HCT116 (cell line): ENCODE measurements around the gene MEOX1. TPM values are rescaled to one million over a fixed set of nuclear protein-coding genes. Genes with fewer than 3 reads are reported as not detected.

Source experiments
- ATAC-seq: fragments of 200-7000 bp; cut with Tn5 transposase; 2 replicates; pipeline ENCODE4 v1.9.1; 2020; ENCODE audit warnings: mild to moderate bottlenecking, moderate library complexity
- BruUV-seq: library from RNA; stranded (reverse); fragments of 400-500 nt; replicated peaks from 2 replicates; lab custom pipeline; 2021; lab: Mats Ljungman, UMichigan
- CTCF ChIA-PET: fragments of 300-600 bp; sonication (Branson Sonifier 250); formaldehyde crosslinking; loops from one replicate; lab custom pipeline; 2021; ENCODE audit warnings: antibody characterized with exemption; lab: Charles Lee
- POLR2A ChIA-PET: fragments of 300-600, 350-600 bp; sonication (Branson Sonifier 250); formaldehyde crosslinking; loops from one replicate; lab custom pipeline; 2021; ENCODE audit warnings: antibody characterized with exemption; lab: Charles Lee
- RAD21 ChIA-PET, 2 experiments: fragments of 300-600 bp; sonication (Branson Sonifier 250); formaldehyde crosslinking; loops; one replicate each; lab custom pipeline; 2023; ENCODE audit warnings: low total read pairs in 2 of 2; ENCODE audit not compliant: uncharacterized antibody in 2 of 2, unreplicated experiment in 2 of 2, low non-redundant PET in 1 of 2; lab: Charles Lee
- DNase-seq: peaks from one replicate; pipeline ENCODE4 v3.0.0-alpha.2; 2010; ENCODE audit warnings: low read depth, low spot score
- H2AFZ ChIP-seq: fragments of 200-600 bp; shearing (Covaris generic), sonication (generic); 2 replicates; pipeline ENCODE4 v1.6.1; 2017; ENCODE audit warnings: low read depth, mixed run types, mixed read lengths, antibody characterized with exemption, low read length; ENCODE audit not compliant: poor library complexity, severe bottlenecking
- H3K27ac ChIP-seq: 2 replicates; pipeline ENCODE4 v1.5.1; 2012; ENCODE audit warnings: low read depth, low read length
- H3K27me3 ChIP-seq: fragments of 200-600 bp; sonication (generic); 2 replicates; pipeline ENCODE4 v1.6.1; 2016; ENCODE audit warnings: mixed run types, low read length, mixed read lengths; ENCODE audit not compliant: insufficient read depth
- H3K36me3 ChIP-seq, 2 experiments: fragments of 200-500 bp in 1 of 2; fragments of 200-600 bp in 1 of 2; sonication (Bioruptor generic) in 1 of 2; sonication (generic) in 1 of 2; 2 replicates each; pipeline versions ENCODE4 v1.5.1 to v1.6.1; 2014 to 2016; ENCODE audit warnings: low read length in 2 of 2, inconsistent platforms in 1 of 2, mixed read lengths in 1 of 2, mixed run types in 1 of 2; ENCODE audit not compliant: insufficient read depth in 2 of 2, control insufficient read depth in 1 of 2
- H3K4me1 ChIP-seq, 2 experiments: fragments of 200-600 bp in 1 of 2; sonication (generic) in 1 of 2; 2 replicates each; pipeline versions ENCODE4 v1.5.1 to v1.6.1; 2012 to 2017; ENCODE audit warnings: low read length in 2 of 2, inconsistent platforms in 1 of 2, mild to moderate bottlenecking in 1 of 2, mixed read lengths in 1 of 2, mixed run types in 1 of 2, moderate library complexity in 1 of 2; ENCODE audit not compliant: insufficient read depth in 2 of 2, control insufficient read depth in 1 of 2
- H3K4me2 ChIP-seq: fragments of 200-600 bp; sonication (generic); 2 replicates; pipeline ENCODE4 v1.6.1; 2017; ENCODE audit warnings: mixed run types, low read length, mixed read lengths
- H3K4me3 ChIP-seq, 2 experiments: fragments of 200-600 bp in 1 of 2; sonication (generic) in 1 of 2; replicated peaks in 1 of 2; 2 replicates each; pipeline ENCODE4 v1.5.1; 2011 to 2016; ENCODE audit warnings: low read length in 2 of 2, control low read depth in 1 of 2, low read depth in 1 of 2, mild to moderate bottlenecking in 1 of 2, mixed read lengths in 1 of 2, mixed run types in 1 of 2
- H3K79me2 ChIP-seq: fragments of 200-600 bp; sonication (generic); 2 replicates; pipeline ENCODE4 v1.6.1; 2017; ENCODE audit warnings: mild to moderate bottlenecking, mixed run types, low read length, moderate library complexity, mixed read lengths; ENCODE audit not compliant: insufficient read depth
- H3K9ac ChIP-seq: fragments of 200-600 bp; sonication (generic); 2 replicates; pipeline ENCODE4 v1.6.1; 2016; ENCODE audit warnings: low read length, mixed read lengths
- H3K9me2 ChIP-seq: fragments of 200-600 bp; sonication (generic), shearing (Covaris generic); 2 replicates; pipeline ENCODE4 v1.6.1; 2017; ENCODE audit warnings: mixed run types, mild to moderate bottlenecking, moderate library complexity; ENCODE audit not compliant: insufficient read depth
- H3K9me3 ChIP-seq, 2 experiments: fragments of 200-500 bp in 1 of 2; fragments of 200-600 bp in 1 of 2; sonication (Bioruptor generic) in 1 of 2; sonication (generic) in 1 of 2; 2 replicates each; pipeline ENCODE4 v1.6.1; 2014 to 2017; ENCODE audit warnings: low read length in 2 of 2, mixed read lengths in 2 of 2, inconsistent platforms in 1 of 2, low read depth in 1 of 2, mild to moderate bottlenecking in 1 of 2, mixed run types in 1 of 2, moderate library complexity in 1 of 2; ENCODE audit not compliant: control insufficient read depth in 1 of 2, insufficient read depth in 1 of 2
- H4K20me1 ChIP-seq: fragments of 200-600 bp; sonication (generic), shearing (Covaris generic); 2 replicates; pipeline ENCODE4 v1.6.1; 2017; ENCODE audit warnings: mixed run types, mild to moderate bottlenecking, moderate library complexity; ENCODE audit not compliant: insufficient read depth
- CEBPB ChIP-seq: IDR thresholded peaks from 2 replicates; pipeline ENCODE4 v1.6.1; 2012; ENCODE audit warnings: low read depth
- EGR1 ChIP-seq: IDR thresholded peaks from 2 replicates; pipeline ENCODE4 v1.6.1; 2012; ENCODE audit warnings: low read depth
- EZH2 ChIP-seq: fragments of 200-600 bp; sonication (generic); IDR thresholded peaks from 2 replicates; pipeline ENCODE4 v1.6.1; 2017; ENCODE audit warnings: antibody characterized with exemption, mixed run types
- EZH2phosphoT487 ChIP-seq: fragments of 200-600 bp; IDR thresholded peaks from 2 replicates; pipeline ENCODE4 v1.6.1; 2018; ENCODE audit warnings: antibody characterized with exemption, borderline replicate concordance
- FOSL1 ChIP-seq: IDR thresholded peaks from 2 replicates; pipeline ENCODE4 v1.6.1; 2012; ENCODE audit warnings: low read depth
- JUND ChIP-seq: IDR thresholded peaks from 2 replicates; pipeline ENCODE4 v1.6.1; 2012
- POLR2A ChIP-seq: IDR thresholded peaks from 2 replicates; pipeline ENCODE4 v1.7.0; 2011; ENCODE audit warnings: borderline replicate concordance; ENCODE audit not compliant: insufficient read depth, insufficient read length; ENCODE audit errors: extremely low read depth
- POLR2AphosphoS5 ChIP-seq: IDR thresholded peaks from 2 replicates; pipeline ENCODE4 v1.6.1; 2011; ENCODE audit warnings: mild to moderate bottlenecking, low read depth, low read length, moderate library complexity
- RAD21 ChIP-seq: IDR thresholded peaks from 2 replicates; pipeline ENCODE4 v1.6.1; 2012; ENCODE audit warnings: low read depth, mild to moderate bottlenecking
- SP1 ChIP-seq: IDR thresholded peaks from 2 replicates; pipeline ENCODE4 v1.6.1; 2012; ENCODE audit warnings: low read depth
- SRF ChIP-seq: IDR thresholded peaks from 2 replicates; pipeline ENCODE4 v1.6.1; 2012; ENCODE audit warnings: low read depth
- YY1 ChIP-seq: IDR thresholded peaks from 2 replicates; pipeline ENCODE4 v1.6.1; 2011; ENCODE audit warnings: low read length, low read depth, moderate library complexity, mild to moderate bottlenecking; ENCODE audit not compliant: insufficient replicate concordance; ENCODE audit errors: extremely low read depth
- ZFX ChIP-seq: fragments of 450-650 bp; IDR thresholded peaks from 2 replicates; pipeline ENCODE4 v1.6.1; 2017
- ZNF274 ChIP-seq: fragments of 200-500 bp; sonication (Bioruptor generic); IDR thresholded peaks from 2 replicates; pipeline ENCODE4 v1.6.1; 2014; ENCODE audit warnings: mild to moderate bottlenecking, low read depth, low read length, inconsistent platforms
- intact Hi-C: fragments of 100-400 bp; cut with micrococcal nuclease; formaldehyde crosslinking; loops from 2 replicates; pipeline ENCODE4 v1.10.0; 2022
- total RNA-seq: library from RNA; stranded (reverse); gene quantifications from one replicate; pipeline ENCODE4 v1.2.1, GENCODE V29; 2021; ENCODE audit not compliant: unreplicated experiment
- TF ChIP-seq, protein P1 (sequence below): IDR thresholded peaks from 2 replicates; pipeline ENCODE4 v1.6.1; 2012
- TF ChIP-seq, protein P2 (sequence below): IDR thresholded peaks from 2 replicates; pipeline ENCODE4 v1.6.1; 2012
- TF ChIP-seq, protein P3 (sequence below): IDR thresholded peaks from 2 replicates; pipeline ENCODE4 v1.6.1; 2012; ENCODE audit warnings: low read depth

MEOX1 gene
- total RNA-seq, 1 experiment from 2014 or later: not detected

- intact Hi-C loops: no loop called here
- H3K9ac ChIP-seq: no peak overlapping the region
- no TSS peak for BruUV-seq
- H2AFZ ChIP-seq: no peak overlapping the region
- no peaks in the 10 kb centered on the region for H3K36me3 ChIP-seq
- ChIA-PET RAD21 (no interaction called here), POLR2A (no interaction called here), CTCF (no interaction called here)
- no peak overlapping the region for H3K4me2 ChIP-seq
- no peaks in the 10 kb centered on the region for H3K9me2 ChIP-seq
- no peaks in the 10 kb centered on the region for H3K4me1 ChIP-seq
- H3K4me3 ChIP-seq: no peak overlapping the region
- no peaks in the 10 kb centered on the region for H3K79me2 ChIP-seq
- no peaks in the 10 kb centered on the region for H4K20me1 ChIP-seq
- DNase-seq (no peak), ATAC-seq (no peak)
- H3K27ac ChIP-seq: no peak overlapping the region
- H3K27me3 ChIP-seq: peaks cover 3% of the 10 kb centered on the region; the same call in 1 of the 2 replicates
- TF ChIP-seq RAD21: no peak
- TF ChIP-seq SP1: no peak
- no peak for TF ChIP-seq POLR2A
- no peak for TF ChIP-seq EZH2
- TF ChIP-seq, protein P1, sequence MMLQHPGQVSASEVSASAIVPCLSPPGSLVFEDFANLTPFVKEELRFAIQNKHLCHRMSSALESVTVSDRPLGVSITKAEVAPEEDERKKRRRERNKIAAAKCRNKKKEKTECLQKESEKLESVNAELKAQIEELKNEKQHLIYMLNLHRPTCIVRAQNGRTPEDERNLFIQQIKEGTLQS: no peak
- no peak for TF ChIP-seq CEBPB
- no peak for TF ChIP-seq EZH2phosphoT487
- no peak for TF ChIP-seq POLR2AphosphoS5
- TF ChIP-seq, protein P2, sequence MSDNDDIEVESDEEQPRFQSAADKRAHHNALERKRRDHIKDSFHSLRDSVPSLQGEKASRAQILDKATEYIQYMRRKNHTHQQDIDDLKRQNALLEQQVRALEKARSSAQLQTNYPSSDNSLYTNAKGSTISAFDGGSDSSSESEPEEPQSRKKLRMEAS: no peak
- TF ChIP-seq, protein P3, sequence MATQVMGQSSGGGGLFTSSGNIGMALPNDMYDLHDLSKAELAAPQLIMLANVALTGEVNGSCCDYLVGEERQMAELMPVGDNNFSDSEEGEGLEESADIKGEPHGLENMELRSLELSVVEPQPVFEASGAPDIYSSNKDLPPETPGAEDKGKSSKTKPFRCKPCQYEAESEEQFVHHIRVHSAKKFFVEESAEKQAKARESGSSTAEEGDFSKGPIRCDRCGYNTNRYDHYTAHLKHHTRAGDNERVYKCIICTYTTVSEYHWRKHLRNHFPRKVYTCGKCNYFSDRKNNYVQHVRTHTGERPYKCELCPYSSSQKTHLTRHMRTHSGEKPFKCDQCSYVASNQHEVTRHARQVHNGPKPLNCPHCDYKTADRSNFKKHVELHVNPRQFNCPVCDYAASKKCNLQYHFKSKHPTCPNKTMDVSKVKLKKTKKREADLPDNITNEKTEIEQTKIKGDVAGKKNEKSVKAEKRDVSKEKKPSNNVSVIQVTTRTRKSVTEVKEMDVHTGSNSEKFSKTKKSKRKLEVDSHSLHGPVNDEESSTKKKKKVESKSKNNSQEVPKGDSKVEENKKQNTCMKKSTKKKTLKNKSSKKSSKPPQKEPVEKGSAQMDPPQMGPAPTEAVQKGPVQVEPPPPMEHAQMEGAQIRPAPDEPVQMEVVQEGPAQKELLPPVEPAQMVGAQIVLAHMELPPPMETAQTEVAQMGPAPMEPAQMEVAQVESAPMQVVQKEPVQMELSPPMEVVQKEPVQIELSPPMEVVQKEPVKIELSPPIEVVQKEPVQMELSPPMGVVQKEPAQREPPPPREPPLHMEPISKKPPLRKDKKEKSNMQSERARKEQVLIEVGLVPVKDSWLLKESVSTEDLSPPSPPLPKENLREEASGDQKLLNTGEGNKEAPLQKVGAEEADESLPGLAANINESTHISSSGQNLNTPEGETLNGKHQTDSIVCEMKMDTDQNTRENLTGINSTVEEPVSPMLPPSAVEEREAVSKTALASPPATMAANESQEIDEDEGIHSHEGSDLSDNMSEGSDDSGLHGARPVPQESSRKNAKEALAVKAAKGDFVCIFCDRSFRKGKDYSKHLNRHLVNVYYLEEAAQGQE: no peak
- no peak for TF ChIP-seq JUND
- no peak for TF ChIP-seq EGR1
- TF ChIP-seq FOSL1: no peak
- no peak for TF ChIP-seq SRF
- TF ChIP-seq ZNF274: no peak
- TF ChIP-seq ZFX: no peak
- TF ChIP-seq YY1: no peak
- peaks cover 0 to 5% of the 10 kb centered on the region in 2 experiments; a peak in 1 of 4 replicates for H3K9me3 ChIP-seq
Measured at GRCh38 chr17:43612515-43612914, 49.2 kb downstream of the MEOX1 start.
